H1 (cell line): ENCODE measurements around the gene DCK. TPM values are rescaled to one million over a fixed set of nuclear protein-coding genes. Genes with fewer than 3 reads are reported as not detected.

ENCODE experiments used
- CTCF ChIA-PET: fragments of 300-600 bp; sonication (Branson Sonifier 250); formaldehyde crosslinking; loops from one replicate; lab custom pipeline; 2021; ENCODE audit not compliant: partially characterized antibody; lab: Charles Lee
- POLR2A ChIA-PET: fragments of 300-600 bp; sonication (Branson Sonifier 250); formaldehyde crosslinking; loops from one replicate; lab custom pipeline; 2021; ENCODE audit warnings: inconsistent platforms; ENCODE audit not compliant: partially characterized antibody; lab: Charles Lee
- DNase-seq, 2 experiments: peaks; one replicate each; pipeline versions ENCODE4 v3.0.0 to v3.0.0-alpha.2; 2010 to 2022; ENCODE audit warnings: low spot score in 2 of 2, low read depth in 1 of 2, mixed read lengths in 1 of 2
- FAIRE-seq: peaks from 2 replicates; lab custom pipeline; 2011; peaks lifted over from hg19 to GRCh38; lab: Jason Lieb, UNC
- H2AFZ ChIP-seq: 2 replicates; pipeline ENCODE4 v1.8.1; 2012; ENCODE audit warnings: low read length, inconsistent platforms
- H2AK5ac ChIP-seq: 2 replicates; pipeline ENCODE4 v1.6.1; 2013; ENCODE audit warnings: low read depth, low read length
- H2BK120ac ChIP-seq: replicated peaks from 2 replicates; pipeline ENCODE3; 2013; ENCODE audit warnings: low read depth, low read length, inconsistent platforms
- H2BK12ac ChIP-seq: 2 replicates; pipeline ENCODE4 v1.6.1; 2013; ENCODE audit warnings: low read depth, low read length
- H2BK15ac ChIP-seq: 2 replicates; pipeline ENCODE4 v1.6.1; 2013; ENCODE audit warnings: low read length
- H2BK20ac ChIP-seq: 2 replicates; pipeline ENCODE4 v1.6.1; 2013; ENCODE audit warnings: low read length
- H2BK5ac ChIP-seq: 2 replicates; pipeline ENCODE4 v1.6.1; 2013; ENCODE audit warnings: low read depth, low read length
- H3K14ac ChIP-seq: 2 replicates; pipeline ENCODE4 v1.6.1; 2013; ENCODE audit warnings: inconsistent platforms; ENCODE audit not compliant: insufficient read length
- H3K18ac ChIP-seq: 2 replicates; pipeline ENCODE4 v1.6.1; 2013; ENCODE audit warnings: low read length; ENCODE audit errors: extremely low read depth
- H3K23ac ChIP-seq: 2 replicates; pipeline ENCODE4 v1.6.1; 2013; ENCODE audit warnings: inconsistent platforms; ENCODE audit not compliant: insufficient read length
- H3K23me2 ChIP-seq: 2 replicates; pipeline ENCODE4 v1.6.1; 2013; ENCODE audit warnings: low read depth, low read length
- H3K27ac ChIP-seq: 2 replicates; pipeline ENCODE4 v1.6.1; 2011; ENCODE audit warnings: low read depth, low read length, inconsistent platforms
- H3K27me3 ChIP-seq, 4 experiments: replicated peaks in 1 of 4; 1 replicate in 1 of 4; 2 replicates in 3 of 4; pipeline versions ENCODE4 v1.6.1 to v1.8.1; 2011 to 2013; ENCODE audit warnings: low read length in 3 of 4, mild to moderate bottlenecking in 3 of 4, inconsistent platforms in 2 of 4, mixed read lengths in 2 of 4, moderate library complexity in 1 of 4; ENCODE audit not compliant: control insufficient read depth in 3 of 4, insufficient read depth in 3 of 4; ENCODE audit errors: extremely low read depth in 1 of 4
- H3K36me3 ChIP-seq, 4 experiments: 2 replicates each; pipeline versions ENCODE4 v1.6.1 to v1.8.1; 2011 to 2013; ENCODE audit warnings: mild to moderate bottlenecking in 4 of 4, low read length in 3 of 4, moderate library complexity in 2 of 4, control low read depth in 1 of 4, inconsistent platforms in 1 of 4; ENCODE audit not compliant: insufficient read depth in 4 of 4, control insufficient read depth in 2 of 4
- H3K4ac ChIP-seq: replicated peaks from 2 replicates; pipeline ENCODE3; 2013; ENCODE audit warnings: low read length, low read depth, mixed read lengths, inconsistent platforms; ENCODE audit not compliant: insufficient read length
- H3K4me1 ChIP-seq, 4 experiments: replicated peaks in 1 of 4; 1 replicate in 1 of 4; 2 replicates in 3 of 4; pipeline versions ENCODE4 v1.6.1 to v1.8.1; 2011 to 2013; ENCODE audit warnings: low read length in 3 of 4, inconsistent platforms in 2 of 4, mixed read lengths in 1 of 4; ENCODE audit not compliant: insufficient read depth in 4 of 4, control insufficient read depth in 3 of 4
- H3K4me2 ChIP-seq, 2 experiments: 2 replicates each; pipeline versions ENCODE4 v1.6.1 to v1.8.1; 2011 to 2013; ENCODE audit warnings: low read depth in 2 of 2, low read length in 2 of 2, control low read depth in 1 of 2, inconsistent platforms in 1 of 2, mild to moderate bottlenecking in 1 of 2; ENCODE audit not compliant: insufficient read depth in 1 of 2
- H3K4me3 ChIP-seq, 4 experiments: fragments of 200-600, 300-600 bp in 1 of 4; sonication (generic), shearing (Covaris generic), sonication (Bioruptor Twin) in 1 of 4; 2 replicates each; pipeline versions ENCODE4 v1.5.1 to v1.8.1; 2011 to 2016; ENCODE audit warnings: low read length in 4 of 4, low read depth in 3 of 4, control low read depth in 2 of 4, inconsistent platforms in 2 of 4, mild to moderate bottlenecking in 2 of 4, mixed read lengths in 1 of 4, moderate library complexity in 1 of 4; ENCODE audit not compliant: insufficient read depth in 2 of 4; ENCODE audit errors: extremely low read depth in 1 of 4
- H3K56ac ChIP-seq: replicated peaks from 2 replicates; pipeline ENCODE3; 2013; ENCODE audit warnings: low read depth, mild to moderate bottlenecking, mixed read lengths, low read length, inconsistent platforms; ENCODE audit not compliant: insufficient read length
- H3K79me1 ChIP-seq: 2 replicates; pipeline ENCODE4 v1.6.1; 2013; ENCODE audit warnings: low read depth, low read length, control low read depth
- H3K79me2 ChIP-seq, 2 experiments: 2 replicates each; pipeline versions ENCODE4 v1.6.1 to v1.8.1; 2012 to 2013; ENCODE audit warnings: low read length in 2 of 2, mild to moderate bottlenecking in 2 of 2, inconsistent platforms in 1 of 2; ENCODE audit not compliant: insufficient read depth in 2 of 2, control insufficient read depth in 1 of 2
- H3K9ac ChIP-seq, 4 experiments: replicated peaks in 1 of 4; 1 replicate in 1 of 4; 2 replicates in 3 of 4; pipeline versions ENCODE4 v1.6.1 to v1.8.1; 2011 to 2013; ENCODE audit warnings: low read depth in 3 of 4, low read length in 3 of 4, control low read depth in 2 of 4, mild to moderate bottlenecking in 2 of 4, moderate library complexity in 2 of 4, inconsistent platforms in 1 of 4; ENCODE audit errors: extremely low read depth in 1 of 4
- H3K9me3 ChIP-seq, 2 experiments: 2 replicates each; pipeline versions ENCODE4 v1.6.1 to v1.8.1; 2012 to 2013; ENCODE audit warnings: mild to moderate bottlenecking in 2 of 2, moderate library complexity in 2 of 2, control low read depth in 1 of 2, inconsistent platforms in 1 of 2, low read depth in 1 of 2, low read length in 1 of 2, mixed read lengths in 1 of 2; ENCODE audit not compliant: insufficient read depth in 2 of 2
- H4K20me1 ChIP-seq, 2 experiments: replicated peaks in 1 of 2; 2 replicates each; pipeline versions ENCODE3 to v1.8.1; 2011 to 2013; ENCODE audit warnings: inconsistent platforms in 2 of 2, low read length in 2 of 2, mild to moderate bottlenecking in 1 of 2; ENCODE audit not compliant: insufficient read depth in 2 of 2, control insufficient read depth in 1 of 2
- H4K5ac ChIP-seq: 2 replicates; pipeline ENCODE4 v1.6.1; 2013; ENCODE audit warnings: low read length, low read depth, mixed read lengths, inconsistent platforms; ENCODE audit not compliant: insufficient read length
- H4K8ac ChIP-seq: 2 replicates; pipeline ENCODE4 v1.8.0; 2013; ENCODE audit warnings: mild to moderate bottlenecking, moderate library complexity, low read length, inconsistent platforms; ENCODE audit not compliant: insufficient read depth; ENCODE audit errors: extremely low read depth
- H4K91ac ChIP-seq: replicated peaks from 2 replicates; pipeline ENCODE3; 2013; ENCODE audit warnings: low read length, mixed read lengths, inconsistent platforms; ENCODE audit not compliant: insufficient read length
- ATF2 ChIP-seq: IDR thresholded peaks from 2 replicates; pipeline ENCODE4 v1.6.1; 2012; ENCODE audit warnings: low read length, inconsistent platforms
- CBX8 ChIP-seq: fragments of 300-800, 300-1000 bp; sonication (generic); IDR thresholded peaks from 2 replicates; pipeline ENCODE4 v1.7.1; 2016; ENCODE audit warnings: low read depth, low read length, borderline replicate concordance
- E2F6 ChIP-seq: IDR thresholded peaks from 2 replicates; pipeline ENCODE4 v1.6.1; 2012; ENCODE audit warnings: inconsistent platforms
- EGR1 ChIP-seq: IDR thresholded peaks from 2 replicates; pipeline ENCODE4 v1.6.1; 2011; ENCODE audit warnings: low read depth, low read length, borderline replicate concordance
- KDM5A ChIP-seq: fragments of 200-600 bp; IDR thresholded peaks from 2 replicates; pipeline ENCODE4 v1.7.1; 2012; ENCODE audit warnings: mild to moderate bottlenecking, low read length, inconsistent platforms, mixed read lengths
- PHF8 ChIP-seq: fragments of 200-600 bp; sonication (generic); conservative IDR thresholded peaks from 2 replicates; pipeline ENCODE4 v1.7.1; 2012; ENCODE audit warnings: low read depth, mild to moderate bottlenecking, inconsistent platforms, low read length, moderate library complexity
- TAF1 ChIP-seq: IDR thresholded peaks from 2 replicates; pipeline ENCODE4 v1.6.1; 2011; ENCODE audit warnings: mild to moderate bottlenecking, low read depth, low read length
- TAF7 ChIP-seq: optimal IDR thresholded peaks from 2 replicates; pipeline ENCODE3; 2011; ENCODE audit warnings: low read depth, mild to moderate bottlenecking, inconsistent platforms, low read length, moderate library complexity, borderline replicate concordance
- USF2 ChIP-seq: IDR thresholded peaks from 2 replicates; pipeline ENCODE4 v1.6.1; 2011; ENCODE audit warnings: low read length, improper control_type of control experiment
- WGBS, 2 experiments: shearing (Covaris generic) in 1 of 2; methylation state at CpG; one replicate each; pipeline versions ENCODE4 v1.1.6 to v1.1.7; 2013 to 2015; ENCODE audit warnings: low lambda C conversion rate in 2 of 2, mixed read lengths in 2 of 2, inconsistent platforms in 1 of 2, low coverage in 1 of 2, missing lambda C conversion rate in 1 of 2; ENCODE audit not compliant: insufficient replicate concordance in 2 of 2, insufficient coverage in 1 of 2, insufficient read length in 1 of 2; ENCODE audit errors: extremely low coverage in 1 of 2, missing lambda C conversion rate in 1 of 2; 5-methylcytosine and 5-hydroxymethylcytosine counted together
- polyA plus RNA-seq, 7 experiments: library from polyadenylated mRNA; depleted of rRNA in 3 of 7; stranded (reverse) in 5 of 7; unstranded in 2 of 7; fragments of >200 nt in 5 of 7; fragments of 200-250 nt in 2 of 7; gene quantifications; 1 replicate in 5 of 7; 2 replicates in 1 of 7; 4 replicates in 1 of 7; pipeline versions ENCODE4 v1.2.1 to v1.2.3, GENCODE V29; 2011 to 2013; ENCODE audit warnings: missing spikeins in 2 of 7, mixed read lengths in 2 of 7
- total RNA-seq: library from RNA; stranded (reverse); fragmentation: NEBNext Ultra II Directional; extraction: Animal tissue kit (Norgen Biotek cat#: 25700); gene quantifications from 2 replicates; pipeline ENCODE4 v1.2.1, GENCODE V29; 2021

Gene DCK
- total and polyA plus RNA-seq, 2 of the 8 experiments (the other 6 are each of a cell fraction or from before 2014, with no cell fraction given): 4.8 to 18.1 TPM

- POLR2A ChIA-PET: interaction anchor here (0.6 to 1.3 kb wide), 3 partner anchors 11 to 274 kb away, joined by 3 to 4 read pairs (median 4); partner anchors contain the start of gene RUFY3
- no peak for TF ChIP-seq TAF7
- TF ChIP-seq CBX8: no peak
- no peak for TF ChIP-seq ATF2
- no peak for TF ChIP-seq PHF8
- no peak for TF ChIP-seq E2F6
- TF ChIP-seq KDM5A: no peak
- no peak for TF ChIP-seq EGR1
- no peak for TF ChIP-seq TAF1
- no peak for TF ChIP-seq USF2
Measured at GRCh38 chr4:70996018-70996360, 2.5 kb downstream of the DCK start.

More at GRCh38 chr4:70996018-70996360, 2.5 kb downstream of the DCK start:
- no peak overlapping the region for H2AK5ac ChIP-seq
- H2BK20ac ChIP-seq: no peak overlapping the region
- H4K5ac ChIP-seq: no peak overlapping the region
- peaks cover 0 to 15% (median 8%) of the 10 kb centered on the region in 4 experiments; a peak in 5 of 8 replicates for H3K36me3 ChIP-seq
- H2BK120ac ChIP-seq: no peak overlapping the region
- peak overlapping the region in 1 of 4 experiments; percentile 24; a peak in 1 of 8 replicates for H3K4me3 ChIP-seq
- no peak overlapping the region for H2AFZ ChIP-seq
- H3K56ac ChIP-seq: no peak overlapping the region
- H3K27ac ChIP-seq: no peak overlapping the region
- WGBS, 2 experiments: 66% methylated on average over 4 of the region's 4 CpGs; no CpG with 5 or more reads in 1 of the 2 experiments
- 0 out of 2 replicates have a peak overlapping the region, but pooled peaks have one; percentile 17 for H2BK5ac ChIP-seq
- no peaks in the 10 kb centered on the region; the same call in 1 of the 2 replicates for H3K79me1 ChIP-seq
- H3K14ac ChIP-seq: no peak overlapping the region
- CTCF ChIA-PET: interaction anchor here (0.6 to 5.6 kb wide), 6 partner anchors 13 to 672 kb away, joined by 3 to 40 read pairs (median 4); no protein-coding TSS in a partner anchor
- H4K8ac ChIP-seq: 0 out of 2 replicates have a peak overlapping the region, but pooled peaks have one; percentile 11
- H3K9ac ChIP-seq: no peak overlapping the region
- H3K18ac ChIP-seq: no peak overlapping the region
- no peaks in the 10 kb centered on the region for H3K9me3 ChIP-seq
- DNase-seq (no peak), FAIRE-seq (no peak)
- no peak overlapping the region for H2BK12ac ChIP-seq
- H3K23me2 ChIP-seq: no peaks in the 10 kb centered on the region
- H3K79me2 ChIP-seq: peaks cover 4 to 63% of the 10 kb centered on the region in 2 experiments
- no peak overlapping the region for H4K91ac ChIP-seq
- no peak overlapping the region for H2BK15ac ChIP-seq
- H3K4me2 ChIP-seq: peak overlapping the region; percentile 32 to 93; a peak in 3 of 4 replicates
- no peak overlapping the region for H3K23ac ChIP-seq
- H3K27me3 ChIP-seq: no peaks in the 10 kb centered on the region
- no peaks in the 10 kb centered on the region for H4K20me1 ChIP-seq
- H3K4me1 ChIP-seq: peaks cover 2 to 9% (median 5%) of the 10 kb centered on the region in 4 experiments; a peak in 4 of 7 replicates
- H3K4ac ChIP-seq: no peak overlapping the region
